Activated CD4-positive, alpha-beta T cell treated with anti-CD3 and anti-CD28 coated beads, Interleukin-2, Interleukin-4, amounts not matched to agents 100 ng/mL and 50 ng/mL, durations not matched to agents 16 hours and 8 hours (primary cell): ENCODE results near the gene SPATA2L.

Source experiments
- DNase-seq: peaks from one replicate; pipeline ENCODE4 v3.0.0-alpha.2; 2020; ENCODE audit warnings: low spot score

The SPATA2L gene

DNA sequence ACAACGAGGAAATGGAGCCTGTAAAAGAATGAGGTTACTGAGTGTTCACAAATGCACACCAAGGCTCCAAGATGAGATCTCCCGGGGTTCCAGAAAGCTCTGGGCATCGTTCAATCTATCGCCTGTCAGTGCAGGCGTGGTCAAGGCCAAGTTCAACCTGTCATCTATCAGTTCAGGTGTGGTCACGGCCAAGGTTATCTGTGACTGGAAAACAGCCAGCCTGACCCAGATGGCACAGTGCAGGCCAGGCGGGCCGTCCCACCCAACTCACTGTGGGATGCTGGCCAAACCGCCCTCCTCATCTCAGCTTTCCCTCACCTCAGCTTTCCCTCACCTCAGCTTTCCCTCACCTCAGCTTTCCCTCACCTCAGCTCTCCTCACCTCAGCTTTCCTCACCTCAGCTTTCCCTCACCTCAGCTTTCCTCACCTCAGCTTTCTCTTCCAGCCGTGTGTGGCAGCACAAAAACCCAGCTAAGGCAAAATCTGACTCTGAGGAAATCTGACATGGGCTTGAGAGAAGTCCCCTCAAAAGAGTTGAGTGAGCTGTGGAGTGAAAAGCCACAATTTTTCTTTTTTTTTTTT lies 46.4 kb downstream of the SPATA2L start:
- no peak for DNase-seq

DNA sequence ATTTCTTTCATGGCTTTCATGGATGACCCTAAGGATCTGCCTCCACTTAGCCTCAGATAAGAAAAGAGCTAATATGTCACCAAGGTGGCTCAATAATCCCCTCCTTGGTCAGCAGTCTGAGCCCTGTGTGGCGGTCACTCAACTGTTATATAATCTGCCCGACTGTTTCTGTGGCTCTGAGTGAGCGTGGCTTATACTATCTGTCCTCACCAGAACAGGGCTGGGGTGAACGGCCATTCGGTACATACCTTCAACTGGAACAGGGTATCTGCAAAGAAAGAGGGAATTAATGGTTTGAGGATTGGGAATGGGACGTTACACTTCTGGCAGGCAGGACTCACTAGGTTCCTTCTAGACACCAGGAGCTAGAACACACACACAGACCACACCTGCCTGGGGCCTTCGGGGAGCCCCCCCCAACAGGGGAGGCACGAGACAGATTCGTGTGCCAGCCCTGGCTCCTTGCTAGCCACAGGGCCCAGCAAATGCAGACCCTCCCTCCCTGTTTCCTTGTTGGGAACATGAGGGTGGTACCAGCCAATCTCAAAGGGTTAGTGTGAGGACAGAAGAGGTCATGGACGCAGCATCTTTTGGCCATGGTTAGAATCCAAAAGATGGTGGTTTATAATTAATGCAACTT lies 47.7 kb downstream of the SPATA2L start:
- no peak for DNase-seq

- no peak for DNase-seq
Measured at GRCh38 chr16:89651584-89651983, 49.9 kb downstream of the SPATA2L start.

DNA sequence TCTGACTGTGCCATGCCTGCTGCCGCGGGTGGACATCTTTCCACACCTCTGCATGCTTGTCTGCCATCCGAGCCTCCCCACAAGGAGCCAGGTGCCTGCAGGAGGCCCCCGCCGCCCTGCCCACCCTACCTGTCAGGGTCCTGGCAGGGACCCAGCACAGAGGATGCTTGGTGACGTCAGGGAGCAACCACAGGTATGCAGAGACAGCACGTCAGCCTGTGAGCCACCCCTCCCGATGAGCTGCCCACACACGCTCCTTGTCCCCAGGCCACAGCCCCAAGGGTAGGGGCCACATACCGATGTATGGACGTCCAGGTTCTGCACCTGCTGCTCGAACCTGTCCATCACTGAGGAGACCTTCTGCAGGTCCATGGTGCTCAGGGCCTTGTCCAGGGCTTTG lies 54.6 kb downstream of the SPATA2L start:
- no peak for DNase-seq
